Ovary (tissue), 3 donors: ENCODE measurements around the gene ACSS1.

Experiments used
- CTCF ChIP-seq, 3 donors: fragments of 450-650 bp in 2 of 3; fragments of 200-600 bp in 1 of 3; IDR thresholded peaks; one replicate each; pipeline versions ENCODE4 v1.5.1 to v1.8.0; 2016 to 2022; ENCODE audit warnings: antibody characterized with exemption in 3 of 3, mild to moderate bottlenecking in 1 of 3
- EP300 ChIP-seq: sonication (generic); formaldehyde crosslinking; IDR thresholded peaks from one replicate; pipeline ENCODE4 v1.6.1; 2017; ENCODE audit warnings: antibody characterized with exemption
- donor health status: DM: no; HTN: no; CAD: no.

GRCh38 chr20:25033924-25034300 lies 24.0 kb downstream of the ACSS1 start:
- TF ChIP-seq EP300 (no peak), CTCF (IDR thresholded peaks at IDR 0.05) (no peak)
